IPS DF 6.9 (cell line): Measurements from ENCODE around the gene GTF2F2.
"Not testable (repeated sequence)": the region's sequence is repeated elsewhere in the genome, so short reads cannot be mapped to it uniquely, and the experiment has no call there.

Experiments
- DNase-seq: peaks from one replicate; pipeline ENCODE4 v3.0.0-alpha.2; 2013; ENCODE audit warnings: low read depth, low spot score
- H3K27ac ChIP-seq: one replicate; pipeline ENCODE4 v1.5.1; 2013; ENCODE audit warnings: low read length, control low read depth
- H3K27me3 ChIP-seq: 2 replicates; pipeline ENCODE4 v1.6.1; 2013; ENCODE audit warnings: mild to moderate bottlenecking, low read length; ENCODE audit not compliant: control insufficient read depth, insufficient read depth
- H3K36me3 ChIP-seq: 2 replicates; pipeline ENCODE4 v1.6.1; 2013; ENCODE audit warnings: low read length; ENCODE audit not compliant: control insufficient read depth, insufficient read depth
- H3K4me1 ChIP-seq: 2 replicates; pipeline ENCODE4 v1.6.1; 2013; ENCODE audit warnings: low read length; ENCODE audit not compliant: control insufficient read depth, insufficient read depth
- H3K4me3 ChIP-seq: 2 replicates; pipeline ENCODE4 v1.5.1; 2013; ENCODE audit warnings: mild to moderate bottlenecking, low read length
- H3K9me3 ChIP-seq: 2 replicates; pipeline ENCODE4 v1.6.1; 2013; ENCODE audit warnings: low read length, inconsistent platforms; ENCODE audit not compliant: control insufficient read depth, insufficient read depth
- WGBS: extraction: QIAGEN DNeasy Blood & Tissue Kit; methylation state at CpG from one replicate; pipeline ENCODE4 v1.1.7; 2013; ENCODE audit warnings: mixed read lengths, missing lambda C conversion rate; ENCODE audit not compliant: insufficient read length, insufficient coverage; 5-methylcytosine and 5-hydroxymethylcytosine counted together

Gene GTF2F2

GRCh38 chr13:45231305-45231704 lies 111.0 kb downstream of the GTF2F2 start:
- H3K27ac ChIP-seq = no peak overlapping the region
- no peak overlapping the region for H3K4me3 ChIP-seq
- H3K36me3 ChIP-seq = no peaks in the 10 kb centered on the region
- no peak for DNase-seq
- no peaks in the 10 kb centered on the region for H3K9me3 ChIP-seq
- no peaks in the 10 kb centered on the region for H3K4me1 ChIP-seq
- no CpG with 5 or more reads among the region's 4 CpGs for WGBS
- no peaks in the 10 kb centered on the region for H3K27me3 ChIP-seq

- Histone ChIP-seq H3K9me3 (no peaks in the 10 kb centered on the region), H3K27ac (no peak overlapping the region), H3K4me1 (no peaks in the 10 kb centered on the region), H3K36me3 (no peaks in the 10 kb centered on the region), H3K4me3 (no peak overlapping the region), H3K27me3 (no peaks in the 10 kb centered on the region)
- DNase-seq = no peak
- no CpG with 5 or more reads among the region's 1 CpG for WGBS
These were observed 111.4 kb downstream of the GTF2F2 start for GRCh38 chr13:45231722-45232121.

- H3K27me3 ChIP-seq = no peaks in the 10 kb centered on the region
- no CpG with 5 or more reads among the region's 2 CpGs for WGBS
- no peak overlapping the region for H3K4me3 ChIP-seq
- no peak for DNase-seq
- no peak overlapping the region for H3K27ac ChIP-seq
- H3K9me3 ChIP-seq = no peaks in the 10 kb centered on the region
- no peaks in the 10 kb centered on the region for H3K4me1 ChIP-seq
- H3K36me3 ChIP-seq = no peaks in the 10 kb centered on the region
These were observed 112.3 kb downstream of the GTF2F2 start for GRCh38 chr13:45232591-45232990.

GRCh38 chr13:45238945-45239795 lies 118.9 kb downstream of the GTF2F2 start:
- H3K4me3 ChIP-seq = no peak overlapping the region
- no peaks in the 10 kb centered on the region for H3K9me3 ChIP-seq
- no peak overlapping the region for H3K27ac ChIP-seq
- no peaks in the 10 kb centered on the region for H3K36me3 ChIP-seq
- no peaks in the 10 kb centered on the region for H3K27me3 ChIP-seq
- WGBS = no CpG with 5 or more reads among the region's 4 CpGs
- H3K4me1 ChIP-seq = no peaks in the 10 kb centered on the region
- no peak for DNase-seq

- Histone ChIP-seq H3K4me1 (no peaks in the 10 kb centered on the region), H3K4me3 (no peak overlapping the region), H3K36me3 (no peaks in the 10 kb centered on the region), H3K9me3 (no peaks in the 10 kb centered on the region), H3K27me3 (no peaks in the 10 kb centered on the region), H3K27ac (no peak overlapping the region)
- no peak for DNase-seq
These were observed 119.8 kb downstream of the GTF2F2 start for GRCh38 chr13:45240143-45240542.

- no CpG with 5 or more reads among the region's 3 CpGs for WGBS
- no peaks in the 10 kb centered on the region for H3K27me3 ChIP-seq
- H3K36me3 ChIP-seq = no peaks in the 10 kb centered on the region
- H3K4me1 ChIP-seq = no peaks in the 10 kb centered on the region
- H3K4me3 ChIP-seq = no peak overlapping the region
- H3K9me3 ChIP-seq = no peaks in the 10 kb centered on the region
- DNase-seq = no peak
- H3K27ac ChIP-seq = no peak overlapping the region
These were observed 121.8 kb downstream of the GTF2F2 start for GRCh38 chr13:45242070-45242469.

- no CpG with 5 or more reads among the region's 1 CpG for WGBS
- no peak overlapping the region for H3K4me3 ChIP-seq
- no peak overlapping the region for H3K27ac ChIP-seq
These were observed 122.2 kb downstream of the GTF2F2 start for GRCh38 chr13:45242524-45242923.

GRCh38 chr13:45243077-45243476 lies 122.8 kb downstream of the GTF2F2 start:
- no peaks in the 10 kb centered on the region for H3K27me3 ChIP-seq
- H3K36me3 ChIP-seq = no peaks in the 10 kb centered on the region
- WGBS = no CpG with 5 or more reads among the region's 8 CpGs
- no peak overlapping the region for H3K4me3 ChIP-seq
- H3K9me3 ChIP-seq = no peaks in the 10 kb centered on the region
- H3K4me1 ChIP-seq = no peaks in the 10 kb centered on the region
- no peak for DNase-seq
- H3K27ac ChIP-seq = no peak overlapping the region

More at GRCh38 chr13:45242524-45242923, 122.2 kb downstream of the GTF2F2 start:
- no peaks in the 10 kb centered on the region for H3K36me3 ChIP-seq
- H3K27me3 ChIP-seq = no peaks in the 10 kb centered on the region
- no peak for DNase-seq
- H3K9me3 ChIP-seq = no peaks in the 10 kb centered on the region
- no peaks in the 10 kb centered on the region for H3K4me1 ChIP-seq

GRCh38 chr13:45244736-45245135 lies 124.4 kb downstream of the GTF2F2 start:
- not testable (repeated sequence) for H3K36me3 ChIP-seq, H3K27me3 ChIP-seq, DNase-seq, H3K4me3 ChIP-seq, H3K4me1 ChIP-seq, H3K27ac ChIP-seq, H3K9me3 ChIP-seq
- WGBS = no CpG with 5 or more reads among the region's 7 CpGs

GRCh38 chr13:45249662-45250061 lies 129.4 kb downstream of the GTF2F2 start:
- Histone ChIP-seq H3K4me3 (no peak overlapping the region), H3K4me1 (no peaks in the 10 kb centered on the region), H3K9me3 (no peaks in the 10 kb centered on the region), H3K27me3 (no peaks in the 10 kb centered on the region), H3K27ac (no peak overlapping the region), H3K36me3 (no peaks in the 10 kb centered on the region)
- no CpG with 5 or more reads among the region's 3 CpGs for WGBS
- DNase-seq = no peak

GRCh38 chr13:45254396-45254795 lies 134.1 kb downstream of the GTF2F2 start:
- DNase-seq = no peak
- no CpG with 5 or more reads among the region's 2 CpGs for WGBS
- H3K36me3 ChIP-seq = no peaks in the 10 kb centered on the region
- H3K9me3 ChIP-seq = no peaks in the 10 kb centered on the region
- no peak overlapping the region for H3K27ac ChIP-seq
- H3K4me3 ChIP-seq = no peak overlapping the region
- H3K27me3 ChIP-seq = no peaks in the 10 kb centered on the region
- H3K4me1 ChIP-seq = no peaks in the 10 kb centered on the region
